HG03469 (cell line): ENCODE results near the gene SENP1.

Source experiments
- ATAC-seq: cut with Tn5 transposase; IDR thresholded peaks from one replicate; pipeline ENCODE4 v1.9.1; 2021; ENCODE audit warnings: mild to moderate bottlenecking, moderate library complexity, moderate number of reproducible peaks; ENCODE audit not compliant: unreplicated experiment

SENP1 gene

DNA sequence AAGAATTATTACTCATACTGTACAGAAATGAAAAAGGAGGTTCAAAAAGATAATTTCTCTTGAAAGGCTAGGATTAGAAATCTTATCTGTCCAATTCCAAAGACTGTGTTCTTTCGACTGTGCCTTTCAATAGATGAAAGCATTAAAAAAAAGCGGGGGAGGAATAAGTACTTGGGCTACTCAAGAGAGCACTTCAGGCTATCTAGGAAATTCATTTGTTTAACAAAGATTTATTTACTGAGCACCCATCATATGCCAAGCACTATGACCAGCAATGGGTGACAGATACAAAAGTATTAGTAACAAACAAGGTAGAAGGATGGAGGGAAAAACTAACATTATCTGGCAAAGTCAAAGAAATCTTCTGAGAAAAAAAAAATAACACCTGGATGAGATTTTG is 37.4 kb downstream of the SENP1 start:
- no peak for ATAC-seq

DNA sequence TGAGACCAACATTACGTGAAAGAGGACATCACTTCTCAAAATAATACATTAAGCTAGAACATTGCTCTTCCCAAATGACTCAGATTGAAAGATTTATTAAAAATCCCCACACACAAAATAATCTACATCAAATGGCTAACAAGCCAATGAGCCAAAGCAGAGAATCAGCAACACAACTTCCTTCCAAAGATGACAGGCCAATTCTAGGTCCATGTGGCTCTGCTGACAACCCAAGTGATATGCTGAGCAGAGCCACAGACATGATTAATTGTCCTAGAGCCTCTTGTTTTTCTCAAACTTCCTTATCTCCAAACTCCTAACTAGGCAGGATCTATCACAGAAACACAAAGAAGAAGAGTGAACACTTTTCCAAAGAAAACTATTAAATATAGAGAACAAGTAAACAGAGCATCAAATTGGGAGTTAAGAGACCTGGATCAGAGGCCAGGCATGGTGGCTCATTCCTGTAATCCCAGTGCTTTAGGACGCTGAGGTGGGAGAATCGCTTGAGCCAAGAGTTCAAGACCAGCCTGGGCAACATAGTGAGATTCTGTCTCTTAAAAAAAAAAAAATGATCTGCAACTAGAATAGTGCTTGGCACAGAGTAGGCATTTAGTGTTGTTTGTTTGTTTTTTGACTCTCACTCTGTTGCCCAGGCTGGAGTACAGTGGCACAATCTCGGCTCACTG is 38.5 kb downstream of the SENP1 start:
- ATAC-seq, result no peak

DNA sequence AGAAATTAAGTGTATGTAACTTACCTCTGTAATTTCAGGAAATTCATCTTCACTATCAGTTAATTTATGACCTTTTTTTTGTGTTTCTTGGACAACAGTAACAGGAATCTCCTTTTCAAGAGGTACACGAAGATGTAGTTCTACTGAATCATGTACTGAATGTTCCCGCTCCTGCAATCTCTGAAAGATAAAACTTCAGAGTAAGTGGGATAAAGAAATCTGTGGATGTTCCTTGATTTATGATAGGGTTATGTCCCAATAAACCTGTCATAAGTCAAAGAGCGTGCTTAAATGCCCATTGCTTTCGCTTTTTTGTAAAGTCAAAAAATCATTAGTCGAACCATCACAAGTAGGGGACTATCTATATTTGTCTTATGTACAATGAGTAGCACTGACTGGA is 40.8 kb downstream of the SENP1 start:
- ATAC-seq, result no peak

DNA sequence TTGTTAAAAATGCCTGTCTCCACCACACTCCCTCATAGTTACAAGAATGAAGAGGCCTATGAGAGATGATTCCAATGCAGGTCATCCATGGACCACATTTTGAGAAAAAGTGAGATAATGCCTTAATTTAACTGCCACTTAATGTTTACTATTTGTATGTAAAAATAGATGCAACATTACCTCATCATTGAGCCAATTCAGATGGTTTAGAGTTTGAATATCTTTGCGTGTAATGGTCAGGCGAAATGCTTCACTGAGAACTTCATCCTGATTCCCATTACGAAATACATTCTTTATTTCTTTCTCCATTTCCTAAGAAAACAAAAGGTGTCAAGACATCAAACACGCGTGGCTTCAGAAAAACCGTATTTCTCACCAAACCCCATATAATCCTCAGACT is 42.3 kb downstream of the SENP1 start:
- no peak for ATAC-seq

DNA sequence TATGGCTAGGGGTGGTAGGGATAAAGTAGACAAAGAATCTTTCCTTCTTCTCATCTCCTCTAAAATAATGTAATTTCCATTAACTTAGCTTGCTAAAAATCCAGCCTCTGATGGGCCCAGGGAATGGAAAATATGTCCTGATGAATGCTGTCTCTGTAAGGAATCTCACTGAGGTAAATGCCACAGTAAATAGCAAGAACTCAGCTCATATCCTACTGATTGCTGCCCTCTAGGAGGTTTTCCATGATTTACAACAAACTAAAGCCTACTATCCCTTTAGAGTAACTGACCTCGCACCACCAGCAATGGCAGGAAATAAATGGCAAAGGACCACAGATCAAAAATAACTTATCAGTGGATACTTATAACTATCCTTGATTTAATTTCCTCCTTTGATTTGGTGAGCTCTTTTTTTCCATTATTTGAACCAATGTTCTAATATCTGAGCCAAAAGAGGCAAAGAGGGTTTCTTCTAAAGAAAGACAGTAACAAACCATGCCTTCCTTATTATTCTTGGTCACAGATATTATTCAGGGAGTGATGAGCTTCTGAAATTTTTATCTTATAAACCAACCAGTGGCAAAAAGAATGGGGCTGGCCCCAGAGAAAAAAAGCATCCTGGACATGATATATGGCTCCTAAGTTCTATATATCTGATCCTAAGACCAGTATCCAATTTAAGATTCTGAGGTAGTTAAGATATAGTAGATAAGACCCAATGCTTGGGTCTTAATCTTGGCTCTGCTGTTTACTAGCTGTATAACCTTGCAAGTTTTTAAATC is 43.8 kb downstream of the SENP1 start:
- ATAC-seq, result no peak

DNA sequence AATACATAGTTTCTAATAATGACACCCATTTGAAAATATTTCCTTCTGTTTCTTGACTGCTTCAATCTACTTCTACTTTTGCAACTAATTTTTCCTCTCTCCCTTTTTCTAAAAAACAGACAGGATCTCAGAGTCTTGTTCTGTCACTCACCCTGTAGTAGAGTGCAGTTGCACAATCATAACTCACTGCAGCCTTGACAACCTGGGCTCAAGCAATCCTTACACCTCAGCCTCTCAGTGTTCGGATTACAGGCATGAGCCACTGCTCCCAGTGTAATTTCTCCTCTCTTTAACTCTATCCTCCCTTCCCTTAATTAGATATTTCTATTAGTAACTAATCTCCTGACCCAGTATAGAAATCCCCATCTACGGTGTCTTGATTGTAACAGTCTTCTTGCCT is 45.4 kb downstream of the SENP1 start:
- ATAC-seq, result no peak

DNA sequence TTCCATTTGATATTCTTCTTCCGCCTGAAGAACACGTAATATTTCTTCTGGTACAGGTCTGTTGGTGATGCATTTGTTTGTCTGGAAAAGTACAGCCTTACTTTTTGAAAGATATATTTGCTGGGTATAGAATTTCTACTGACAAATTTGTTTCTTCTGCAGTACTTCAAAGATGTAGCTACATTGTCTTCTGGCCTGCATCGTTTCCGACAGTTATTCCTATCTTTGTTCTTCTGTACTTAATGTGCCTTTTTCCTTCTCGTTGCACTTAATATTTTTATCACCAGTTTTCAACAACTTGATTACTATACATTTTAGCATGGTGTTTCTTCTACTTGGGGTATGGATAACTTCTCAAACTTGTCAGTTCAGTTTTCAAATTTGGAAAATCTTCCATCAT is 47.1 kb downstream of the SENP1 start:
- no peak for ATAC-seq

DNA sequence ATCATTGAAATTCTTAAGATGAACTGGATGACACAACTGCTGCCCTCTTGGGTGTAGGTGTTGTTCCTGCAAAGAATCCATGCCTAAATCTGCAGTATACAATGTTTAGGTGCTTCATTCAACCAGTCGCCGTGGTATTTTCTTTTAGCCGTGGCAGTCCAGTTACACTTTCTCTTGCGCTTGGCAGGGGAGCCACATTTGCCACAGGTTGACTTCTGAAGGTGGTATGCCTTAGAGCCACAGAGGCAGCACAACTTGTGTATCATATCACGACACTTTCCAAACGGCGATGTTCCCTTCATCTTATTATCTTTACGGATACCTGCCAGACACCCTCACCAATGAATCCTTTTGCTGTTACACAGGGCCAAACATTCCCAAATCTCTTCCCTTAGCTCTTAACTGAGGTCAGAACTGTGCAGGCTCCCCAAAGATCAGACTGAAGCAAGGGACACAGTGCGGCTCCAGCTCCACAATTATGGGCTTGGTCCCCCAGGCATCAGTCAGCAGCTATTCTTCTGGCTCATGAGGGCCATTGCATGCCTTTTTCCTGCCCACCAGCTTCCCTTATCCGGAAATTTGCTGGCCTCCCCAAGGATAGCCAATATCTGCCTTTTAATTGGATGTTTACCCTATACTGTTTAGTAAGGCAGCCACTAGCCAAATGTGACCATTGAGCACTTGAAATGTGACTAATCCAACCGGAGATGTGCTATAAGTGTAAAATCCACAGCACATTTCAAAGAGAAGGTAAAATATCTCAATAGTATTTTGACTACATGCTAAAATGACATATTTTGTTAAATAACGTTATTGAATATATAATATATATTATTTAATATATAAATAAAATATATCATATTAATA is 50.7 kb downstream of the SENP1 start:
- no peak for ATAC-seq

DNA sequence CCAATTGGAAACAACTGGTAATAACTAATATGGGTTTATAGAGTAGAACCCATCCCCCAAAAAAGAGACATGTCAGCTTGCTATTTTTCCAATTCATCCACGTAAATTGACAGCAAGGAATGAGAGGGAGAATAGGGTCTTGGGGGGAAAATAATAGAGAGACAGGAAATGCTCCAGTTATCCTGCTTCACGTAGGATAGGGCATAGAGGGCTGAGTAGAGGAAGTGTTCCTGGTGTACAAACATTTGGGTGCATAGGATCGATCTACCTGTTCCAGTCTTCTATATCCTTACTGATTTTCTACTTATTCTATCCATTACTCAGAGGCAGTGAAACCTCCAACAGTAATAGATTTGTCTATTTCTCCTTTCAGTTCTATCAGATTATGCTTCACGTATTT is 52.0 kb downstream of the SENP1 start:
- ATAC-seq, result no peak

DNA sequence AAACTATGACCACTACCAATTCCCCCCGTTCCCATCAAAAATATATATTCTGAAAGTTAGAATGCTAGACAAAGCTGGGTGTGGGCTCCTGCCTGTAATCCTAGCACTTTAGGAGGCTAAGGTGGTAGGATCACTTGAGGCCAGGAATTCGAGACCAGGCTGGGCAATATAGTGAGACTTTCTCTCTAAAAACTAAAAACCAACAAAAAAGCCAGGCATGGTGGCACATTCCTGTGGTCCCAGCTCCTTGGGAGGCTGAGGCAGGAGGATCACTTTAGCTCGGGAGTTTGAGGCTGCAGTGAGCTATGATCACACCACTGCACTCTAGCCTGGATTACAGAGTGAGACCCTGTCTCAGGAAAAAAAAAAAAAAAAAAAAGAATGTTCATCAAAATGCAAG is 52.8 kb downstream of the SENP1 start:
- no peak for ATAC-seq

DNA sequence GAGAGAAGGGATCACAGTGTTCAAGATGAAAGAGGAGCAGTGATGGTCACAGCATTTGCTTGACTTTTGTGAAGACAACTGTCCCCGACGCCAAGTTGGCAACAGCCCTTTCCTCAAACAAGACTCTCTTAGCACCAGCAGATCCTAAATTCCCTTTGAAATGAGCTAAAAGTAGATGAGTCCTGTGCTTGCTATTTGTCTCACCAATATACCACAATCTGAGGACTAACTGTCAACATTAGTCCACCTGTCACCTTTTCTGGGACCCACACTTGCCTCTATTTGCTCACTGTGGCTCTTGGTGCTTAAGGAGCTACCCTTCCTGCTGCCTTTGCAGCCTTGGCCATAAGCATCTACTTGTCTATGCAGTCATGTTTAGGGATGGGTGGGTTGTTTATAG is 54.2 kb downstream of the SENP1 start:
- ATAC-seq, result no peak

DNA sequence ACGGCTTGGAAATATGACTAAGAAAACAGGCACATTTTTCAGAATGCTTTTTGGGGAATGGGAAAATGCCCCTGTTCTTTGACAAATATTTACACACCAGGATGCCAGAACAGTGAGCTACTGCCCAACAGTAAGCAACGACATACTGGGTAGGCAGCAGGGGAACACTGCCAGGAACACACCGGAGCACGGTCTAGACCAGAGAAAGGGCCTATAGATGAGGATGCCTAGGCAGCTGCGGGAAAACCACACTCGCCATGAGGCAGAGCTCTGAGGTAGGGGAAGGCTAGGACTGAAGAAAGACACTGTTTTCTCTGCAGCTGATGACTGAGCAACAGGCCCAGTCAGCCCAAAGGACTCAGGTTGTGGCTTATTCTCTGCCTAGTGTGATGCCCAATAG is 55.7 kb downstream of the SENP1 start:
- ATAC-seq, result no peak

DNA sequence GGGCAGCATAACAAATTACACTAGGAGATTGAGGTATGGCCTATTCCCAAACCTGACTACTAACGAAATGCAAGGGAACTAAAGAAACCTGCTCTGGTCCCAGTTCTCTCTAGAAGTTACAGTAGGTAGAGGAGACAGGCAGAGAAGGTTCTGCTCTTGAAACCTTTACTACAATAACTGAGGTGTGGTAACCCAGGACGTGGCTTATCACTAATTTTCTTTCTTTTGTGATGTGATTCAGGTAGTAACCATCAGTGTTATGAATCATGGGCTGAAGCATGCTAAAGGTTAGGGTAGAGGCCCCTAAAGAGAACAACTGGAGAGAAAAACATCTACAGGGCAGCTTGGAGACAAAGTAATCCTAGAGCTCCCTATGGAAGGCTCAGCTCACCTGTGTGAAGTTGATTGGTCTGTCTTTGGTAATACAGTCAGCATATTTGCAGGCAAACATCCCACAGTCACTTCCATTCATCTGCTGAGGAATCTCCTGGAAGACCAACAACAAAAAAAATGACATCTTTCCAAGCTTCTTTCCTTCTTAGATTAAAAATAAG is 59.8 kb downstream of the SENP1 start:
- ATAC-seq, result no peak

DNA sequence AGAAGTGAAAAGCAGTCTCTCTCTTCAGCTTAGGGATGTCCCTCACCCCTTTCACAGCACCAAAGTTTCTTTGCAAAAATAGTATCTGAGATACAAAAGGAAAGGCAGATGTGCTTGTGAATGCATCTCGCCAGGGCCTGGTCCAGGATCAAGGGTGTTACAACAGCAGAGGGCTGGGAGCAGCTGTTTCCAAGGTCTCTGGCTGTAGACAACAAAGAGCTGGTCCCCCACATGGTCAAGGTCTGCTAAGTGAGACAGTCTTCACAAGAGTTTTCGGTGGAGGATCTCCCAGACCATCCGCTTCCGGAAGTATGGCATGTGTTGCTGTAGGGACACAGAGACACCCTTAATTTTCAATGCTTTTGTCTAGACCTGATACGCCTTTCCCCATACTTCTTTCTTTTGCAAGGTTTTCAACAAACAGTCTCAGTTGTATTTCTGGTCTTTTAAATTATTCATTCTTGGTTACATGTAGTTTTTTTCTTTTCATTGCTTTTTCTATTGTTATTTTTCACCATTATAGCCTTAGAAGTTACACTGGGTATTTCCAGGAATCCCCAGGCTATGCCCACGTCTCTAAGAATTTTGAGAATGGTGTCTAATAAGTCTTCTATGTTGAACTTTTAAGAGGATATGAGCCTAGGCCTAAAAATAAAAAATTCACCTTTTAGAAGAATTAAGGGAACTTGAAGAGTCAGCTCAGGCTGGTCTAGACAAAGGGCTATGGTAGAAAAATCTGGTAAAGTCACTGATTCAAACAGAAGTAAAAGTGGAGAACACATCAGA is 60.6 kb downstream of the SENP1 start:
- ATAC-seq, result no peak

DNA sequence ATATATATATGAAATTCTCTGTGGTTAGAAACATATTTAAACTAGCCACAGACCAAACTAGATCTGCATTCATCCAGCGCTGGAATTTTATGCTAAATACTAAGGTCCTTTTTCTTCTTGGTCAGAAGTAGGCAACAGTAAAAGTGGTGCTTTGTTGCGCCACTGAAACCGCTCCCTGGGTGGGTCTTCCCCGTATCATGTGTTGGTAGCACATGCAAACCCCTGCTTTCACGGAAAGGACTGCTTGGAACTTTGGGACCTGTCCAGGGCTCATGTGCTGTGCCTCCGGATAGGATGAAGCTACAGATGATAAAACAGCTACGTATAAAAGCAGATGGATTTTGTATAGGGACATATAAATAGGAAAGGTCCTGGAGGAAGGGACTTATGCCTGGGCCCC is 61.5 kb downstream of the SENP1 start:
- ATAC-seq, result no peak

DNA sequence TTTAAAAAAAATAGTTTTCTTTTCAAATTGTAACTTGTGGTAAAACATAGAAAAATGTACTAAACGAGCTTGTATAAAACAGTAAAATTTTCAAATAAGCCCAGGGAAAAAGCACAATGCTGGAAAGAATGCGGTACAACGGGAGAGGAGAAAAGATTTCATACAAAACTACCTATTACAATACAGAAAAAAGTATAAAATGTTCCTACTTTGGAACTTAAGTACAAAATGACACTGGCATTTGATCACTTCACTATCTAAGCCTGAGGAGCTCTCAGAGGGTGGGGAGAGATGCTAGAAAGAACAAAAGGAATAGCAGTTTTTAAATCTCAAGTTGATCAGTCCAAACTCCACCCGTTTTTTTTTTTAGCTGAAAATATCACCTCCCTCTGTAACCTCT is 62.1 kb downstream of the SENP1 start:
- ATAC-seq, result no peak

DNA sequence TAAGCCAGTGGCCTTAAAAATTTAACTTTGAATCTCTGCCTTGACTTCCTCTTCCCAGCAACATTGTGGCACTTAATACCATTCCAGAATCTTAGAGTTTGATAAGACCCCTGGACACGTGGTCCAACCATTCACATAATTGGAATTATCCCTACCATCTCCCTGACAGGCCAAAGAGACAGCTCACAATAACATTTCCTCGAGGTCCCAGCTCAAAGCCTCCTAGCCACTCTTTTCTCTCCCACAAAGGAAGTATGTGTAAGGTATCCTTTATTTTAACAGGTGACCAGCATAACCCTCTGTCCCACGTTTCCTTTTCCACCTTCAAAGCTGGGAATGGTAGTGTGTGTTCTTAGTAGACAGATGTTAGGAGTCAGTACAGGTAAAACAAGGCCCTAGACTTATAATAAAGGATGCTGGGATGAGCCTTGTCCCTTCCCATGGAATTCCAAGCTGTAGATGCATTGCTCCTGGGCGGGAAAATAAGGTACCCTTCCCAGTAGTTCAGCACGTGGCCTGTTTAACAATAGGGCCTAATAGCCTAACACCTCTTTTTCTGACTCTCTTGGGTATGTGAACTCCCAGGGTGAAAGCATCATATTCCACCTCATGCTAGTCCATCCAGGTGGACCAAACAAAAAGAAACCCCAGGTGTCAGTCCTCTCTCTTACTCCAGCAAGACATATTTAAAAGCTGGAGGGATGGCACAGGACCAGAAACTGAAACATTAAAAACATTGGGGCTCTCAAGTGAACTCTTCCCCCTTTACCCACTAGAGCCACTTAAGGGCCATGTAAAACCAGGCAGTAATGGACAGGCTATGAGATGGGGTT is 64.1 kb downstream of the SENP1 start:
- ATAC-seq, result no peak

DNA sequence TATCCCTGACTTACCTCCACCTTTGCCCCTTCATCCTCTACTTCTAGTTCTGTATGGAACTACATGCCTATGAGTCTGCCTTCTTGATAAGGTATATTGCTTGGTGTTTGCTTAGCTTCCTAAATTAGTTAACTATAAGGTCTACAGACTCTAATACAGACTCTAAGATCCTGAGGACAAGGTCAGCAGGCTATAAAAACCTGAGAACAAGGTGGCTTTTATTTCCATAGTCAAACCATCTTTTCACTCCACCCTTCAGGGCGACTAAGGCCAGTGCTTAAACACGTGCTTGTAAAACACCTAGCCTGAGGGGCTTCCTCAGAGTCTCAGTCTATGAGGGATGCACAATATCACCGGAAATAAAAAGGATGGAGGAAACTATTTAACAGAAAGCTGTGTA is 65.5 kb downstream of the SENP1 start:
- no peak for ATAC-seq

DNA sequence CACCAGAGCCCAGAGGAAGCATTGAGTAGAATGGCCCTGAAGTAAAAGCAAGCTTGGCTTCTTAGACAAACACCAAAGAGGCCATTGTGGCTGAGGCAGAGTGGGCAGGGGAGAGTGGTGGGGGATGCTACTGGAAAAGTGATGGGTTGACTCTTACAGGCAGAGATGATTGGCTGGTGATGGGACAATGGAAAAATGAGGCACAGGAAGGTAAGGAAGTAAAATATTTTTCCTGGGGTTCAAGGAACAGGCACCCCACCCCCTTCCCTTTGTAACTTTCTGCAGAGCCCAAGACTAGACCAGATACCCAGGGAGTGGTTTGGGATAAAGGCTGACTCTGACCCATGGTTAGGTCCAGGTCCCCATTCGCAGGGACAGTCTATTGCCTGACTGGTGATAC is 66.7 kb downstream of the SENP1 start:
- no peak for ATAC-seq

DNA sequence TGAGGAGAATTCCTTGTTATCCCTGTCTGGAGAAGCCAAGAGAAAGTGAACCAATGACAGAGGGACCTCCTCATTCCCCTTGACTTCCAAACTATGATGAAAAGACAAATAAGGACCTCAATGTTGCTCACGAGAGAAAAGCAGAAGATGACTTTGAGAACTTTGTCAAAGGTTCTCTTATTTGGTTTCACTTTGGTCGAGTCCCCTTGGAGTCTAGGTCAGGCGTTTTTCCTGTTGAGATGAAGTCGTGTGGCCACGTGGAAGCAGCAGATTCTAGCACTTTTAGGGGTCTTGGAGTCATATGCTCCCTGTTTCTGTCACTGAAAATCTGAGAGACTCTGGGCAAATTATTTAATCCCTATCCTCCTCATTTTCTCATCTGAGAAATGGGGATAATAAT is 67.8 kb downstream of the SENP1 start:
- no peak for ATAC-seq
